Inflammatory macrophage (primary cell): ENCODE data around the gene ILK.
A peak's percentile ranks its signal among the peaks of the same experiment; 100 is the strongest.

Experiments
- DNase-seq, 2 donors: peaks; one replicate each; pipeline ENCODE4 v3.0.0-alpha.2; 2020 to 2022

Gene ILK

GRCh38 chr11:6574816-6575715 is 28.5 kb upstream of the ILK start:
- DNase-seq, result no peak

DNA sequence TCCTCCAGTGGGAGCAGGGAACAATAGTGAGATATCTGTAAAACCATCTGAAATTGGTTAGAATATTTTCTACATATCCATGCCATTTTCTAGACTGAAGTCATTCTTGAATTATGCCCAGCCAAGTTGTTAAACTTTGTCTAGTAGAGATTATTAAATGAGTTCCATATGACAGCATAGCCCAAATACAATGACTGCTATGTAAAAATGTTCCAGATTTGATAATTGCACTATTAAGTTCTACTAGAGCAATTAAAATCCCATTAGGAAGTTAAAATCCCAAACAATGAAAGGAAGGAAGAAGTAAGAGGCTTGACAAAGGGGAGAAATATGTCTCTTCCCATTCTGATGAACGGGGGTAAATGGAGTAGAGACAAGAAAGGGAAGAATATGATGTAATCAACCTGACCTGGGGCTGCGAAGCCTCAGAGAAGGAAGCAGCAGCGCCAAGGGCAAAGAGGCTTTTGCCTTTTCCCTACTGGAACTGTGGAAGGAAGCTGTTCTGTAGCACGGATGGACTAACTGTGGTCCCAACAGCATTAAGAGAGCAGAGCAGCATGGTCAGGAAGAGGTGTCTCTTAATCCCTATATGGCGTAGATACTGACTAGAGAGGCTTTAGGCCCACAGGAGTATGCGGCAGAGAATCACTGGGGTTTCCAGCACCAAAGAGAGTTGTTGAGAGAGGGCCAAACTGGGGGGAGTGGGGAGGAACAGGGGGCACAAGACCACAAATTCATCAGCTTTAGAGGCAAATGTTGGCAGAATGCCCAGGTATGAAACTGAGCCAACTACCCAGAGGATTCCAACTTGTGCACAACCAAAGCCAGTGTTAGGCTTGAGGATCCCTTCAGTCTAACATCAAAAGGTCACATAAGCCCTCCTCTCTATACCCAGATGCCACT is 26.9 kb upstream of the ILK start:
- DNase-seq, result peak; percentile 13 to 26

DNA sequence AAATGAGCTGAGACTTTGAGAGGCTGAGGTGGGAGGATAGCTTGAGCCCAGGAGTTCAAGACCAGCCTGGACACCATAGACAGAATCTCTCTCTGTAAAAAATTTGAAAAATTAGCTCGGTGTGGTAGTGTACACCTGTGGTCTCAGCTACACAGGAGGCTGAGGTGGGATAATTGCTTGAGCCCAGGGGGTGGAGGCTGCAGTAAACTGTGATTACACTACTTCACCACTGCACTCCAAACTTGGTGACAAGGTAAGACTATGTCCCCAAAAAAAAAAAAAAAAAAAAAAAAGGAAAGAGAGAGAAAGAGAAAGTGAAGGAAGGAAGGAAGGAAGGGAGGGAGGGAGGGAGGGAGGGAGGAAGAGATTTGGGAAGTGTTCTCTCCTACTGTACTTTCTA is 25.4 kb upstream of the ILK start:
- DNase-seq, result no peak

- no peak for DNase-seq
Measured at GRCh38 chr11:6579681-6580080, 23.9 kb upstream of the ILK start.

GRCh38 chr11:6583584-6583983 is 20.0 kb upstream of the ILK start:
- no peak for DNase-seq

DNA sequence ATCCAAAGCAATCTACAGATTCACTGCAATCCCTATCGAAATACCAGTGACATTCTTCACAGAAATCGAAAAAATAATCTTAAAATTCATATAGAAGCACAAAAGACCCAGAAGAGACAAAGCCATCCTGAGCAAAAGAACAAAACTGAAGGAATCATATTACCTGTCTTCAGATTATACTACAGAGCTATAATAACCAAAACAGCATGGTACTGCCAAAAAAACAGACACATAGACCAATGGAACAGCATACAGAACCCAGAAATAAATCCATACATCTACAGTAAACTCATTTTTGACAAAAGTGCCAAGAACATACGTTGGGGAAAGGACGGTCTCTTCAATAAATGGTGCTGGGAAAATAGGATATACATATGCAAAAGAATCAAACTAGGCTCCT is 19.0 kb upstream of the ILK start:
- DNase-seq, result no peak

- no peak for DNase-seq
Measured at GRCh38 chr11:6586434-6587359, 16.9 kb upstream of the ILK start.

- DNase-seq, result no peak
Measured at GRCh38 chr11:6587360-6587953, 16.1 kb upstream of the ILK start.

DNA sequence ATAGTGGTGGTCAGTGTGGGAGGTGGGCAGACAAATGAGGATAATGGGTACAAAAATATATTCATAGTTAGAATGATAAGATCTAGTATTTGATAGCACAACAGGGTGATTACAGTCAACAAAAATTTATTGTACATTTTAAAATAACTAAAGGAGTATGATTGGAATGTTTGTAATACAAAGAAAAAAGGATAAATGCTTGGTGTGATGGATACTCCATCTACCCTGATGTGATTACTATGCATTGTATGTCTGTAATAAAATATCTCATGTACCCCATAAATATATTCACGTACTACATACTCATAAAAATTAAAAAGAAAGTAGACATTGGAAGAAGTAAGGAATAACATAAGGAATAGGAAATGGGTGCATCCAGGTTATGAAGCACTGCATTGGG is 15.6 kb upstream of the ILK start:
- no peak for DNase-seq

DNA sequence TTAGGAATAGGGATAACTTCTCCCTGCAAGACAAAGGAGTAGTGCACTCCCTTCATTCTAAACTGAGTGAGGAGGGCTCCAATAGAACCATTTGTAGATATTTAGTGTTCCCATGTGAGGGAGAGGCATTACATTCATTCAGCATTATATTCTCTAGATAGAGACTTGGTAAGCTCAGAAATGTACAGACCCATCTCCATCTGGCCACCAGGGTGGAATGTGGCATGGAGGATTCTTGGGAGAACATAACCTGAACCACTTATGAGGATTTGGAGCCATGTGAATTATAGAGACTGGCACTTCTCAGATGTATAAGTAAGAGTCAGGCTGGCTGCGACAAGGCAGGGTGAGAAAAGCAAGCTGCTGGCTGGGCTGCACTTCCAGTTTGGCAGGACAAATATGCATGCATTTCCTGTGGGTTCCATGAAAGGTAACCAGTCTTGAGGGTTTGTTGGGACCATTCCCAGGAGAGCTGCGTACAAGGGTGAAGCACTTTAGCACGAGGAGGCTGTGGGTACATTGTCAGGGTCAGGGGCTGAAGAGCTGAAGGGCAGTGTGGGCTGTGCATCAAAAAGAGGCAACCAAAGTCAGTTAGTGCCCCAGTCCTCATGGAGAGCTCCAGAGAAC is 9.3 kb upstream of the ILK start:
- no peak for DNase-seq

- no peak for DNase-seq
Measured at GRCh38 chr11:6596239-6596877, 7.2 kb upstream of the ILK start.

GRCh38 chr11:6598555-6598954 is 5.0 kb upstream of the ILK start:
- no peak for DNase-seq

- DNase-seq, result no peak
Measured at GRCh38 chr11:6599449-6599848, 4.1 kb upstream of the ILK start.

- DNase-seq, result no peak
Measured at GRCh38 chr11:6599881-6600390, 3.6 kb upstream of the ILK start.

DNA sequence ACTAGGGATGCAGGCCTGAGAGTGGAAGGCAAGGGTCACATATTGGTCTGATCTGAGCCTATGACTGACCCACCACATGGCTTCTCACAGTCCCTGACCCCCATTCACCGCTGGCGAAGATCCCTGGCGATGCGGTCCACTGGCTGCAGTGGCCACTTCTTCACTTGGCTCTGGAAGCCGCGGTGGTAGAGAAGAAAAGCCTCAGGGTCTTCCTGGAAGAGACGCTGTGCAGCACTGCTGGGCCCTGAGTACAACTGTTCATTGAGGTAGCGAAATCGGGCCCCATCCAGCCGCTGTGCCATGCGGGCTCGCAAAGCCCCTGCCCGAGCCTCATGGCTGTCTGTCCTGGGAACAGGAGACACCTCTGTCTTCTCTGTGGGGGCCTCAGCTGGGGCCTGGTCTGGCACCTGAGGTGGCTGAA is 2.5 kb upstream of the ILK start:
- DNase-seq, result no peak

DNA sequence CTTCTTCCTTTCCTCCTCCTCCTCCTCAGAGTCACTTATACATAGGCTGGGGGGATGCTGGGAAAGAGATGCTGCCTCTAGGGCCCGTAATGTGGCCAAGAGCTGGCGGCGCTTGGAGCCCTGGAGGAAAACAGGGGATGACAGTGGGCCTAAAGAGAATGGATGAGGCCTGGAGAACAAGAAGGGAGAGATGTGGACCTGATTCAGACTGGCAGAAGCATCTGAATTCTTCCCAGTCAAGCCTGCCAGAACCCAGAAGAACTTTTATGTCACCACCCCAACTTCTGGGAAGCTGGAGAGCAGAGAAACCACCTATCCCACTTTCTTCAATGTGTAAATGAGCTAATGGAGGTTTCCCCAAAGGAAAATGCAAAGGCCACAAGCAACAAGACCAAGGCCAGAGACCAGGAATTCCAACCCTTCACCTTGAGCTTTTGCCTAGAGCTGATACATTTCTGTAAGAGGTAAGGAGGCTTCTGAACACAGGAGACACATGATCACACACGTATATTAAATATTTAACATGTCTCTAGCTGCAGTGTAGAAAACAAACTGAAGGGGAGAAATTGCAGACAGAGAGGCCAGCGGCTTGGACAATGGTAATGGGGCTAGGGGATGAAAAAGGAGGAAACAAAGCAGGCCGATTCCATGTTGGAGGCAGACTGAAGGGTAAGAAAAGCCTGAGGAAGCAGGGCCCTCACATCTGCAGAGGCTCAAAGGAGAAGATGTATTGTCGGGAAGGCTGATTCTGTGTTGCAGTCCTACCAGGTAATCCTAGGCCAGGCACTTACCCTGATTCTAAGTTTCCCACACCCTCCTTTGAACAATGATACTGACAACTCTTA is 1.3 kb upstream of the ILK start:
- DNase-seq, result no peak

DNA sequence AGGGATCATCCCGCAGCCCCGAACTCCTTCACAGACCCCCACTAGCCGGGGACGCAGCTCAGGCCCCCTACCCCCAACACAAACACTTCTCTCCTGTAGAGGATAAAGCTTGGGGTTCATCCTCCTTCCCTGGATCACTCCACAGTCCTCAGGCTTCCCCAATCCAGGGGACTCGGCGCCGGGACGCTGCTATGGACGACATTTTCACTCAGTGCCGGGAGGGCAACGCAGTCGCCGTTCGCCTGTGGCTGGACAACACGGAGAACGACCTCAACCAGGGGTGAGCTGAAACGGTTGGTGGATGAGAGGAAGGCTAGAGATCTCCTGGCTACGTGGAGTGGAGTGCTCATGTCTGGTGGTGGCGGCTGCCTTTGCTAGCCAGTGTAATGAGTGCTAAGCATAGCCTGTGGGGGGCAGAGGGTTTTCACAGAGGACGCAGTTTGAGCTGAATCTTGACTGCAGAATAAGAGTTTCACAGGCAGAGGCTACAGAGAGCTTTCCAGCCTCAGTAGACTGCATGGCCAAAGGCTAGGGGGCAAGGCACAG is 580 bp downstream of the ILK start:
- DNase-seq, result peak; percentile 16 to 45

GRCh38 chr11:6604790-6605189 is 1.2 kb downstream of the ILK start:
- peak; percentile 16 to 28 for DNase-seq

DNA sequence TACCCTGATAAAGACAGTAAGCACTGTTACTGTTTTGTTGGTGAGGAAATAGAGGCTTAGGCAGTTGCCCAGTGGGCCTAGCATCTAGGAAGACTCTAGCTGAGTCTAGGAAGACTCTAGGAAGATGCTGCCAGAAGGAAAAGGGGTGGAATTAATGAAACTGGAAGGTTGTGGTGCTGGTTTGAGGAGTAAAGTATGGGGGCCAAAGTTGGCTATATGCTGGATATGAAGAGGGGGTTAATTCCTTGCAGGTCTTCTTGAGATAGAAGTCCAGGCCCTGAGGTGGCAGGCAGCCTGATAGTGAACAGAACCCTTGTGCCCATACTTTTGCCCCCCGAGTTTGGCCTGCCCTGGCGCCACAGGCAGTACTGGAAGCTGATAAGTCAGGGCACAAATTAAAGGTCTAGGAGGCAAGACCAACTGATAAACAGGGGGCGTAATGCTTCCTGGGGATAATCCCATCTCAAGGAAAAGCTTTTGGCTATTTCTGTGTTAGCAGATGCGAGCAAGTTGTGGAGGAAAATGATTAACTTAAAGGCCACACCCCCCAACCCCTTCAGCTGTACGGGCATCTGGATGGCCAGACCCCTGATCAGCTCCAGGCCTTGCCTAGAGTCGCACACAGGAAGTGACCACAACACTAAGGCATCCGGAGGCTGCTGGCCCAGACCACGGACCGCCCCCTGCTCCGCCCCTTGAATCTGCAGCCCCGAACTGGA is 3.1 kb downstream of the ILK start:
- DNase-seq, result peak; percentile 55 to 62
